Fibroblast of the conjunctiva (primary cell): ENCODE results near the gene TAS2R5.
A peak's percentile ranks its signal among the peaks of the same experiment; 100 is the strongest.
"Not testable (repeated sequence)": the region's sequence is repeated elsewhere in the genome, so short reads cannot be mapped to it uniquely, and the experiment has no call there.

Experiments used
- DNase-seq: peaks from one replicate; pipeline ENCODE4 v3.0.0-alpha.2; 2010; ENCODE audit warnings: low read depth

The TAS2R5 gene

GRCh38 chr7:141789917-141790316 lies at the start of gene TAS2R5:
TAS2R5 (plus strand) TSS chr7:141790217; CDS start chr7:141790362, 145 bp downstream.
- DNase-seq: no peak

GRCh38 chr7:141742229-141742628 lies 47.8 kb upstream of the TAS2R5 start:
- DNase-seq: no peak

- no peak for DNase-seq
Measured at GRCh38 chr7:141744131-141744530, 45.9 kb upstream of the TAS2R5 start.

- DNase-seq: no peak
Measured at GRCh38 chr7:141748396-141748795, 41.6 kb upstream of the TAS2R5 start.

- not testable (repeated sequence) for DNase-seq
Measured at GRCh38 chr7:141751904-141752303, 38.1 kb upstream of the TAS2R5 start.

GRCh38 chr7:141752634-141753033 lies 37.4 kb upstream of the TAS2R5 start:
- no peak for DNase-seq

- no peak for DNase-seq
Measured at GRCh38 chr7:141754939-141755338, 35.1 kb upstream of the TAS2R5 start.

- DNase-seq: no peak
Measured at GRCh38 chr7:141763797-141764196, 26.2 kb upstream of the TAS2R5 start, which contains the start of gene TAS2R3. TAS2R3 (plus strand) TSS chr7:141764097; CDS start chr7:141764159, 62 bp downstream.

- DNase-seq: not testable (repeated sequence)
Measured at GRCh38 chr7:141770083-141770583, 19.9 kb upstream of the TAS2R5 start.

- no peak for DNase-seq
Measured at GRCh38 chr7:141776374-141776773, 13.6 kb upstream of the TAS2R5 start, which contains the start of gene TAS2R4. TAS2R4 (plus strand) TSS chr7:141776674; CDS start chr7:141778489, 1,815 bp downstream.

- peak; percentile 16 for DNase-seq
Measured at GRCh38 chr7:141785706-141786552, 4.1 kb upstream of the TAS2R5 start.

- no peak for DNase-seq
Measured at GRCh38 chr7:141788296-141788695, 1.7 kb upstream of the TAS2R5 start.

- no peak for DNase-seq
Measured at GRCh38 chr7:141792526-141792925, 2.5 kb downstream of the TAS2R5 start.

GRCh38 chr7:141820067-141820466 lies 30.1 kb downstream of the TAS2R5 start:
- DNase-seq: no peak

GRCh38 chr7:141822432-141822831 lies 32.4 kb downstream of the TAS2R5 start:
- not testable (repeated sequence) for DNase-seq

- DNase-seq: no peak
Measured at GRCh38 chr7:141837683-141838082, 47.7 kb downstream of the TAS2R5 start.

- DNase-seq: no peak
Measured at GRCh38 chr7:141838581-141838980, 48.6 kb downstream of the TAS2R5 start.

GRCh38 chr7:141839256-141839655 lies 49.2 kb downstream of the TAS2R5 start:
- DNase-seq: no peak

- DNase-seq: no peak
Measured at GRCh38 chr7:141840708-141841107, 50.7 kb downstream of the TAS2R5 start.
